MCF 10A (cell line): ENCODE measurements around the gene ADARB2. TPM values are rescaled to one million over a fixed set of nuclear protein-coding genes. Genes with fewer than 3 reads are reported as not detected.

ENCODE experiments used
- BruUV-seq: library from RNA; stranded (reverse); fragments of 400-500 nt; replicated peaks from 2 replicates; lab custom pipeline; 2021; lab: Mats Ljungman, UMichigan
- CTCF ChIA-PET: fragments of 300-600 bp; sonication (Branson Sonifier 250); formaldehyde crosslinking; extraction: SDS; loops from one replicate; lab custom pipeline; 2021; ENCODE audit warnings: antibody characterized with exemption, inconsistent platforms; lab: Yijun Ruan, JAX
- POLR2A ChIA-PET: fragments of 300-600, 350-650 bp; sonication (Branson Sonifier 250); formaldehyde crosslinking; extraction: SDS; loops from one replicate; lab custom pipeline; 2020; ENCODE audit warnings: antibody characterized with exemption, inconsistent platforms; lab: Yijun Ruan, JAX
- DNase-seq: peaks from one replicate; pipeline ENCODE4 v3.0.0-alpha.2; 2018; ENCODE audit not compliant: unreplicated experiment
- H3K27ac Mint-ChIP-seq: one replicate; pipeline ENCODE4 v1.8.0; 2022; ENCODE audit warnings: mild to moderate bottlenecking, low read depth, mixed read lengths; ENCODE audit not compliant: unreplicated experiment
- H3K27me3 Mint-ChIP-seq: one replicate; pipeline ENCODE4 v1.8.0; 2022; ENCODE audit warnings: mixed read lengths; ENCODE audit not compliant: insufficient read depth, unreplicated experiment
- H3K36me3 Mint-ChIP-seq: one replicate; pipeline ENCODE4 v1.8.0; 2022; ENCODE audit warnings: mild to moderate bottlenecking, moderate library complexity, mixed read lengths; ENCODE audit not compliant: insufficient read depth, unreplicated experiment
- H3K4me1 Mint-ChIP-seq: one replicate; pipeline ENCODE4 v1.8.0; 2022; ENCODE audit warnings: mixed read lengths; ENCODE audit not compliant: insufficient read depth, unreplicated experiment
- H3K4me3 Mint-ChIP-seq: one replicate; pipeline ENCODE4 v1.8.0; 2022; ENCODE audit warnings: mild to moderate bottlenecking, moderate library complexity, mixed read lengths; ENCODE audit not compliant: unreplicated experiment
- H3K9me3 Mint-ChIP-seq: one replicate; pipeline ENCODE4 v1.8.0; 2022; ENCODE audit warnings: mixed read lengths; ENCODE audit not compliant: unreplicated experiment
- CTCF ChIP-seq: fragments of 200-600 bp; IDR thresholded peaks from one replicate; pipeline ENCODE4 v1.8.0; 2022; ENCODE audit warnings: antibody characterized with exemption, mild to moderate bottlenecking; ENCODE audit not compliant: unreplicated experiment
- intact Hi-C: fragments of 100-400 bp; cut with micrococcal nuclease; formaldehyde crosslinking; loops from 2 replicates; pipeline ENCODE4 v1.14.1; 2022
- total RNA-seq: library from RNA; stranded (reverse); gene quantifications from 2 replicates; pipeline ENCODE4 v1.2.3, GENCODE V29; 2022

ADARB2 gene
- total RNA-seq, 1 experiment from 2014 or later, result 0.96 TPM

GRCh38 chr10:1526436-1527055 is 210.8 kb downstream of the ADARB2 start:
- DNase-seq, result no peak
- no TSS peak for BruUV-seq
- POLR2A ChIA-PET, result interaction anchor here (0.6 kb wide), 1 partner anchor 12 kb away, joined by 3 read pairs; no protein-coding TSS in a partner anchor

GRCh38 chr10:1525354-1526162 is 211.8 kb downstream of the ADARB2 start:
- H3K4me3 Mint-ChIP-seq, result no peak overlapping the region
- BruUV-seq, result no TSS peak
- CTCF ChIA-PET, result no interaction called here
- POLR2A ChIA-PET, result interaction anchor here (0.6 kb wide), 1 partner anchor 11 kb away, joined by 3 read pairs; no protein-coding TSS in a partner anchor
- H3K9me3 Mint-ChIP-seq, result peaks cover 7% of the 10 kb centered on the region
- TF ChIP-seq CTCF, result no peak
- intact Hi-C loops, result no loop called here
- no peak for DNase-seq
- no peaks in the 10 kb centered on the region for H3K4me1 Mint-ChIP-seq
- no peaks in the 10 kb centered on the region for H3K36me3 Mint-ChIP-seq
- peaks cover 23% of the 10 kb centered on the region for H3K27me3 Mint-ChIP-seq
- H3K27ac Mint-ChIP-seq, result no peak overlapping the region

More at GRCh38 chr10:1526436-1527055, 210.8 kb downstream of the ADARB2 start:
- Mint-ChIP-seq H3K4me1 (no peaks in the 10 kb centered on the region), H3K36me3 (no peaks in the 10 kb centered on the region), H3K27me3 (peaks cover 23% of the 10 kb centered on the region), H3K4me3 (no peak overlapping the region), H3K27ac (no peak overlapping the region), H3K9me3 (peaks cover 7% of the 10 kb centered on the region)
- CTCF ChIA-PET, result no interaction called here
- intact Hi-C loops, result no loop called here
- TF ChIP-seq CTCF, result no peak

- no peak for DNase-seq
- intact Hi-C loops, result no loop called here
- Mint-ChIP-seq H3K4me3 (no peak overlapping the region), H3K4me1 (no peaks in the 10 kb centered on the region), H3K27me3 (peaks cover 23% of the 10 kb centered on the region), H3K36me3 (no peaks in the 10 kb centered on the region), H3K27ac (no peak overlapping the region), H3K9me3 (no peaks in the 10 kb centered on the region)
- ChIA-PET POLR2A (no interaction called here), CTCF (no interaction called here)
- TF ChIP-seq CTCF, result no peak
- BruUV-seq, result no TSS peak
Observed at GRCh38 chr10:1524540-1524939, 212.8 kb downstream of the ADARB2 start.

GRCh38 chr10:1523221-1523620 is 214.1 kb downstream of the ADARB2 start:
- POLR2A ChIA-PET, result no interaction called here
- intact Hi-C loops, result no loop called here
- TF ChIP-seq CTCF, result no peak
- no peak for DNase-seq
- H3K27me3 Mint-ChIP-seq, result peaks cover 12% of the 10 kb centered on the region
- no TSS peak for BruUV-seq
- H3K4me3 Mint-ChIP-seq, result no peak overlapping the region
- H3K9me3 Mint-ChIP-seq, result no peaks in the 10 kb centered on the region
- H3K27ac Mint-ChIP-seq, result no peak overlapping the region
- no peaks in the 10 kb centered on the region for H3K4me1 Mint-ChIP-seq
- H3K36me3 Mint-ChIP-seq, result no peaks in the 10 kb centered on the region
- CTCF ChIA-PET, result no interaction called here
